G401 (cell line): ENCODE data around the gene LRRC3C. TPM values are rescaled to one million over a fixed set of nuclear protein-coding genes. Genes with fewer than 3 reads are reported as not detected.
"Not testable (repeated sequence)": the region's sequence is repeated elsewhere in the genome, so short reads cannot be mapped to it uniquely, and the experiment has no call there.

Experiments used
- DNase-seq: peaks from one replicate; pipeline ENCODE4 v3.0.0-alpha.2; 2015; ENCODE audit warnings: low spot score
- in situ Hi-C: cut with HindIII; loops from 2 replicates; pipeline ENCODE4 v1.10.0; 2016; ENCODE audit warnings: low sequenced_read_pairs, mixed read lengths
- total RNA-seq: library from RNA; depleted of rRNA; stranded (reverse); fragments of >200 nt; shearing (Covaris generic); gene quantifications from 2 replicates; pipeline ENCODE4 v1.2.3, GENCODE V29; 2014; rRNA removed

Gene LRRC3C, protein sequence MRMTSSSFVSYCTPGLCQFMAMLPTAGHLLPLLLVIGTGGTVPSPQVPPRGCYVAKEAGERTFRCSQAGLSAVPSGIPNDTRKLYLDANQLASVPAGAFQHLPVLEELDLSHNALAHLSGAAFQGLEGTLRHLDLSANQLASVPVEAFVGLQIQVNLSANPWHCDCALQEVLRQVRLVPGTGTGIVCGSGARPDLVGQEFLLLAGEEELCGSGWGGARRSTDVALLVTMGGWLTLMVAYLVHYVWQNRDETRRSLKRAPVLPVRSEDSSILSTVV
- not detected in 2 replicates for total RNA-seq

- in situ Hi-C loops: no loop called here
Measured at GRCh38 chr17:39927101-39927928, at the start of gene LRRC3C, which contains the start of gene ORMDL3. Gene LRRC3C (plus strand): TSS chr17:39927732. CDS start chr17:39941524, 13,792 bp downstream. Gene ORMDL3 (minus strand): TSS chr17:39927601. CDS start chr17:39924203, 3,398 bp downstream.

DNA sequence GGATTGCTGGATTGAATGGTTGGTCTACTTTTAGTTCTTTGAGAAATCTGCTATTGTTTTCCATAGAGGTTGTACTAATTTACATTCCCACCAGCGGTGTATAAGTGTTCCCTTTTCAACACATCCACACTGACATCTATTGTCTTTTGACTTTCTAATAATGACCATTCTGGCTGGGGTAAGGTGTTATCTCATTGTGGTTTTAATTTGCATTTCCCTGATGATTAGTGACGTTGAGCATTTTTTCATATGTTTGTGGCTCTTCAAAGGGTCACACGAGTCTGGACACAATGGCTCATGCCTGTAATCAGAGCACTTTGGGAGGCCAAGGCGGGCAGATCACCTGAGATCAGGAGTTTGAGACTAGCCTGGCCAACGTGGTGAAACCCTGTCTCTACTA, 41.4 kb upstream of the LRRC3C start:
- DNase-seq, in situ Hi-C loops: not testable (repeated sequence)

More at GRCh38 chr17:39927101-39927928, at the start of gene LRRC3C, which contains the start of gene ORMDL3:
- DNase-seq: peak; percentile 89

GRCh38 chr17:39887078-39887477, 40.5 kb upstream of the LRRC3C start:
- no peak for DNase-seq
- in situ Hi-C loops: no loop called here

- in situ Hi-C loops: no loop called here
- no peak for DNase-seq
Measured at GRCh38 chr17:39889200-39889599, 38.3 kb upstream of the LRRC3C start.

- DNase-seq: no peak
- in situ Hi-C loops: no loop called here
Measured at GRCh38 chr17:39894681-39895376, 32.7 kb upstream of the LRRC3C start.

- DNase-seq: no peak
- in situ Hi-C loops: no loop called here
Measured at GRCh38 chr17:39898088-39898487, 29.4 kb upstream of the LRRC3C start.

- no peak for DNase-seq
- in situ Hi-C loops: no loop called here
Measured at GRCh38 chr17:39899215-39899614, 28.3 kb upstream of the LRRC3C start.

DNA sequence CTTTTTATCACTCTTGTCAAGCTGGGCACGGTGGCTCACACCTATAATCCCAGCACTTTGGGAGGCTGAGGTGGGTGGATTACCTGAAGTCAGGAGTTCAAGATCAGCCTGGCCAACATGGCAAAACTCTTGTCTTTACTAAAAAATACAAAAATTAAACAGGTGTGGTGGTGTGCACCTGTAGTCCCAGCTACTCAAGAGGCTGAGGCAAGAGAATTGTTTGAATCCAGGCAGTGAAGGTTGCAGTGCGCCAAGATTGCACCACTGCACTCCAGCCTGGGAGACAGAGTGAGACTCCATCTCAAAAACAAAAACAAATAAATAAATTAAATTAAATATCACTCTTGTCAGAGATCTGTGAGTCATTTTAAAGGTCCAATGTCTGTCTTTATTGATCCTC, 25.5 kb upstream of the LRRC3C start:
- in situ Hi-C loops, DNase-seq: not testable (repeated sequence)

DNA sequence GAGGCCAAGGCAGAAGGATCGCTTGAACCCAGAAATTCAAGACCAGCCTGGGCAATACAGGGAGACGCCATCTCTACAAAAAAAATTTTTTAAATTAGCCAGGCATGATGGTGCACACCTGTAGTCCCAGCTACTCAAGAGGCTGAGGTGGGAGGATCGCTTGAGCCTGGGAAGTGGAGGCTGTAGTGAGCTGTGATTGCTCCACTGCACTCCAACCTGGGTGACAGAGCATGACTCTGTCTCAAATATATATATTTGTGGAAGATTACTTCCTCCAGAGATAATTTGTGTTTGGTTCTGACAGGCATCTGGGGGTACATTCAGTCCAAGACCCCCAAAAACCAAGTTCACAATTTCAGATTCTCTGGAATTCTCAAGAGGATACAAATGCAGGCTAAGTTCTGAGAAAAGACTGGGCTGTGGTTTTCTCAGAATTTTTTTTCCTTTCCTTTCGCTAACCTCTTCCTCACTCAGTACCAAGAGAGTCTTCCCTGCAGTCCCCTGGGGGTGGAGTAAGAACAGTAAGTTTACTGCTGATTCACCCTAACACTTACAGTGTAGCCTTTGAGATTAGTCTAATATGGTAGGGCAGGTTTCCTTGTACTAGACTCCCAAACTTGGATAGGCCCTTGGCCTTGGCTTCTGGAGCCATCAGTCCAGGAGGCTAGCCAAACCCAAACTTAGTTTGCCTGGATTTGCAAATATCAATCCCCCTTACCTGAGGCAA, 24.2 kb upstream of the LRRC3C start:
- in situ Hi-C loops: no loop called here
- DNase-seq: no peak

GRCh38 chr17:39904990-39905288, 22.6 kb upstream of the LRRC3C start:
- in situ Hi-C loops: no loop called here
- no peak for DNase-seq

GRCh38 chr17:39908789-39909352, 18.7 kb upstream of the LRRC3C start:
- DNase-seq: no peak
- in situ Hi-C loops: no loop called here

DNA sequence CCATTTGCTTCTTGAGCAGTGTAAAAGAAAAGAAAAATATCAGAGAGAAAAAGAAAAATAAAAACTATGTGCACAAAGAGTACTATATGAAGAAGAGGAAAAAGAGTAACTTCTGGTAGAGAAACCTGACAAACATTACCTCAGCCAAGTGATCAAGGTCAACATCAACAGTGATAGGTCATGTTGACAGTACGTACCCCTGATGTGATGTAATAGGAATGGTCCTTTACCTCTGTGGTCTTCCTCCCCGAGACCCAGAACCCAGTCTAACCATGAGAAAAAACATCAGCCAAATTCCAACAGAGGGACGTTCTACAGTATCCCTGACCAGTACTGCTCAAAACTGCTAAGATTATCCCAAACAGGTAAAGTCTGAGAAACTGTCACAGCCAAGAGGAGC, 13.5 kb upstream of the LRRC3C start:
- DNase-seq: no peak
- in situ Hi-C loops: no loop called here

DNA sequence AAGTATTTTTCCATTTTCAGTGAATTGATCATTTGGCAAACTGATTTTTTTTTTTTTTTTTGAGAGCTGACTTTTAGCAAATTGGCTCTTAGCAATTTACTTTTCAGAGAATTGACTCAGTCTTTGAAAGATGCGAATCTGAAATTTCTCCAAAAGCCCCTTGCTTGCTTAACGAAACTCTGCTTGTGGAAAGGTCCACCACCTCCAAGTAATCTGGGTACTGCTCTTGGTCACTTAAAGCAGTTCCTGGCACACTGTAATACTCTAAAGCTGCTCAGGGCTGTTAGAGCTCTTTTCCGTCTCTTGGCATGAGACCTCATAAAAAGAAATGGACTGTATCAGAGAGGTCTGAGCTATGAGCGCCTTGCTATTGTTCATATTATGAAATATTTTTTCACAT, 12.0 kb upstream of the LRRC3C start:
- in situ Hi-C loops: no loop called here
- no peak for DNase-seq

DNA sequence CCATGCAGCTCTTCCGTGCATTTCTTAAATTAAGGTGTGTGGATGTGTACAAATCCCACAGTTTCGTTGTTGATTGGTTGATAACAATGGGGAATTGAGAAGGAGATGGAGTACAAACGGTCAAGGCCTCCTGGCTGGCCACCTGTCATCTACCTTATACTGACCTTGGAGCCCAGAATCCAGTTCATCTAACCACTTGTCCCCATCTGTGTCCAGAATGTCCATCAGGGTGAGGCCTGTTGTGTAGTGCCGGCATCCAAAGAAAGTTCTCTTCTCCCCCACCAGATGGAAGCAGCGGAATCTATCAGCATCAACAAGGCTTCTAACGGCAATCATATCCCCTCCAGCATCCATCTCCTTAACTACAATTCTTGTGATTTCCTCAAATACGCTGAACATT, 10.6 kb upstream of the LRRC3C start:
- in situ Hi-C loops: no loop called here
- no peak for DNase-seq

GRCh38 chr17:39919087-39919683, 8.3 kb upstream of the LRRC3C start:
- DNase-seq: no peak
- in situ Hi-C loops: no loop called here

- DNase-seq: no peak
- in situ Hi-C loops: no loop called here
Measured at GRCh38 chr17:39920218-39921210, 7.0 kb upstream of the LRRC3C start.

DNA sequence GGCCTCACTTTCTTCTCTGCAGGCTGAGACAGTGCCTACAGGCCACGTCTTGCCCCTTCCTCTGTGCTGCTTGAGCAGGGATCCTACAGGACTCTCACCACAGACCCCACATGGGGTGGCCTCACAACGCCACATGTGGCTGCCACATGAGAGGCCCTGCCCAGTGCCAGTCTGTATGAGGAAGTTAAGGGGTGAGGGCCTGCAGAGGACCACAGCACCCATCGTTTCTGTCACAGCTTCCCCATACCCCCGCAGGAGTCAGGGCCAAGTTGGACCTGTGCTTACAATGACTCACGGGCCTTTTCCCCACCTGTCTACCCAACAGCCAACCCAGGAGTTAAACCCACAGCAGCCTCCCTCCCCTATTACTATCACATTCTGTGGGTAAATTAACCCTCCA, 6.2 kb upstream of the LRRC3C start:
- no peak for DNase-seq
- in situ Hi-C loops: no loop called here

DNA sequence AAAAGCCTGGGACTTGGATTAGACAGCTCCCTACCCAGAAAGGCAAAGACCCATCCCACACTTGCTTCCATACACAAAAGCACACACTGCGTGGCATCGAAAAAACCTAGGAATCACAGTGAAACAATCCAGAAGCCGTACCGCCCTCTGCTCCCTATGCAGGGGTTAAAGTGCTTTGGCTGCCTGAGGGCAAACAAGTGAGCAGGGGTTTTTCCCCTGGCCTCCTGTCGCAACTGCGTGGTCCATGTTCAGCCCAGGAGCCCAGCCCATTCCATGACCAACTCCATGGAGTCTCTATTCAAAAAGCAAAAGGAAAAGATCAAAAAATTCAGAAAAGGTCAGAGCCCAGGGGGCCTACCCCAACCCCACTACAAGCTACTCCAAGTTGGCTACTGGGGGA, 5.5 kb upstream of the LRRC3C start:
- in situ Hi-C loops: no loop called here
- no peak for DNase-seq
